Measurements from ENCODE around the gene CCNJL.

CCNJL gene

GRCh38 chr5:160297004-160297403 is 15.4 kb downstream of the CCNJL start:
- Mint-ChIP-seq H3K27me3 (peaks cover 56% of the 10 kb centered on the region), H3K9me3 (no peaks in the 10 kb centered on the region), H3K27ac (ENCODE audit: low read depth) (no peak overlapping the region), H3K4me3 (no peak overlapping the region), H3K4me1 (no peaks in the 10 kb centered on the region), H3K36me3 (ENCODE audit: insufficient read depth) (peaks cover 4% of the 10 kb centered on the region)
- DNase-seq (ENCODE audit: low spot score in 2 of 2) (no peak), ATAC-seq (replicated peaks; ENCODE audit: extremely low read depth, poor library complexity, severe bottlenecking) (no peak)

GRCh38 chr5:160296496-160296895 is 15.9 kb downstream of the CCNJL start:
- ATAC-seq (replicated peaks; ENCODE audit: extremely low read depth, poor library complexity, severe bottlenecking) (no peak), DNase-seq (ENCODE audit: low spot score in 2 of 2) (no peak)
- Mint-ChIP-seq H3K9me3 (no peaks in the 10 kb centered on the region), H3K27ac (ENCODE audit: low read depth) (no peak overlapping the region), H3K27me3 (peaks cover 56% of the 10 kb centered on the region), H3K4me1 (no peaks in the 10 kb centered on the region), H3K4me3 (no peak overlapping the region), H3K36me3 (ENCODE audit: insufficient read depth) (peaks cover 4% of the 10 kb centered on the region)

GRCh38 chr5:160293901-160294561 is 18.3 kb downstream of the CCNJL start:
- Mint-ChIP-seq H3K36me3 (ENCODE audit: insufficient read depth) (peaks cover 2% of the 10 kb centered on the region), H3K27ac (ENCODE audit: low read depth) (no peak overlapping the region), H3K27me3 (peaks cover 53% of the 10 kb centered on the region), H3K9me3 (no peaks in the 10 kb centered on the region), H3K4me1 (no peaks in the 10 kb centered on the region), H3K4me3 (no peak overlapping the region)
- ATAC-seq (replicated peaks; ENCODE audit: extremely low read depth, poor library complexity, severe bottlenecking) (no peak), DNase-seq (ENCODE audit: low spot score in 2 of 2) (no peak)

GRCh38 chr5:160293386-160293785 is 19.0 kb downstream of the CCNJL start:
- no peaks in the 10 kb centered on the region for H3K9me3 Mint-ChIP-seq
- peaks cover 53% of the 10 kb centered on the region for H3K27me3 Mint-ChIP-seq
- H3K36me3 Mint-ChIP-seq (ENCODE audit: insufficient read depth): peaks cover 2% of the 10 kb centered on the region
- no peak overlapping the region for H3K27ac Mint-ChIP-seq (ENCODE audit: low read depth)
- DNase-seq (ENCODE audit: low spot score in 2 of 2) (no peak), ATAC-seq (replicated peaks; ENCODE audit: extremely low read depth, poor library complexity, severe bottlenecking) (no peak)
- H3K4me1 Mint-ChIP-seq: no peaks in the 10 kb centered on the region
- no peak overlapping the region for H3K4me3 Mint-ChIP-seq

GRCh38 chr5:160291467-160291866 is 20.9 kb downstream of the CCNJL start:
- ATAC-seq (replicated peaks; ENCODE audit: extremely low read depth, poor library complexity, severe bottlenecking) (no peak), DNase-seq (ENCODE audit: low spot score in 2 of 2) (no peak)
- H3K9me3 Mint-ChIP-seq: no peaks in the 10 kb centered on the region
- peaks cover 2% of the 10 kb centered on the region for H3K36me3 Mint-ChIP-seq (ENCODE audit: insufficient read depth)
- H3K4me1 Mint-ChIP-seq: no peaks in the 10 kb centered on the region
- no peak overlapping the region for H3K27ac Mint-ChIP-seq (ENCODE audit: low read depth)
- peaks cover 50% of the 10 kb centered on the region for H3K27me3 Mint-ChIP-seq
- H3K4me3 Mint-ChIP-seq: no peak overlapping the region

- no peak overlapping the region for H3K27ac Mint-ChIP-seq (ENCODE audit: low read depth)
- H3K4me1 Mint-ChIP-seq: no peaks in the 10 kb centered on the region
- peaks cover 54% of the 10 kb centered on the region for H3K27me3 Mint-ChIP-seq
- no peak for DNase-seq (ENCODE audit: low spot score in 2 of 2)
- H3K36me3 Mint-ChIP-seq (ENCODE audit: insufficient read depth): peaks cover 2% of the 10 kb centered on the region
- no peak for ATAC-seq (replicated peaks; ENCODE audit: extremely low read depth, poor library complexity, severe bottlenecking)
- H3K9me3 Mint-ChIP-seq: no peaks in the 10 kb centered on the region
- H3K4me3 Mint-ChIP-seq: no peak overlapping the region
These were observed 21.6 kb downstream of the CCNJL start for GRCh38 chr5:160290751-160291150.

- no peaks in the 10 kb centered on the region for H3K36me3 Mint-ChIP-seq (ENCODE audit: insufficient read depth)
- no peak for DNase-seq (ENCODE audit: low spot score in 2 of 2)
- H3K27ac Mint-ChIP-seq (ENCODE audit: low read depth): no peak overlapping the region
- H3K27me3 Mint-ChIP-seq: peaks cover 59% of the 10 kb centered on the region
- ATAC-seq (replicated peaks; ENCODE audit: extremely low read depth, poor library complexity, severe bottlenecking): no peak
- H3K4me3 Mint-ChIP-seq: no peak overlapping the region
- H3K4me1 Mint-ChIP-seq: no peaks in the 10 kb centered on the region
- no peaks in the 10 kb centered on the region for H3K9me3 Mint-ChIP-seq
These were observed 22.6 kb downstream of the CCNJL start for GRCh38 chr5:160289721-160290120.

GRCh38 chr5:160289356-160289651 is 23.1 kb downstream of the CCNJL start:
- no peak overlapping the region for H3K4me3 Mint-ChIP-seq
- H3K9me3 Mint-ChIP-seq: no peaks in the 10 kb centered on the region
- no peak for DNase-seq (ENCODE audit: low spot score in 2 of 2)
- H3K4me1 Mint-ChIP-seq: no peaks in the 10 kb centered on the region
- no peak overlapping the region for H3K27ac Mint-ChIP-seq (ENCODE audit: low read depth)
- H3K36me3 Mint-ChIP-seq (ENCODE audit: insufficient read depth): no peaks in the 10 kb centered on the region
- H3K27me3 Mint-ChIP-seq: peaks cover 54% of the 10 kb centered on the region
- ATAC-seq (replicated peaks; ENCODE audit: extremely low read depth, poor library complexity, severe bottlenecking): no peak

GRCh38 chr5:160287378-160288051 is 24.8 kb downstream of the CCNJL start:
- no peaks in the 10 kb centered on the region for H3K4me1 Mint-ChIP-seq

GRCh38 chr5:160286947-160287346 is 25.4 kb downstream of the CCNJL start:
- no peak overlapping the region for H3K4me3 Mint-ChIP-seq
- ATAC-seq (replicated peaks; ENCODE audit: extremely low read depth, poor library complexity, severe bottlenecking) (no peak), DNase-seq (ENCODE audit: low spot score in 2 of 2) (no peak)
- no peaks in the 10 kb centered on the region for H3K36me3 Mint-ChIP-seq (ENCODE audit: insufficient read depth)
- peaks cover 52% of the 10 kb centered on the region for H3K27me3 Mint-ChIP-seq
- no peaks in the 10 kb centered on the region for H3K9me3 Mint-ChIP-seq
- H3K4me1 Mint-ChIP-seq: no peaks in the 10 kb centered on the region
- no peak overlapping the region for H3K27ac Mint-ChIP-seq (ENCODE audit: low read depth)

More at GRCh38 chr5:160287378-160288051, 24.8 kb downstream of the CCNJL start:
- Mint-ChIP-seq H3K4me3 (no peak overlapping the region), H3K27ac (ENCODE audit: low read depth) (no peak overlapping the region), H3K27me3 (peaks cover 52% of the 10 kb centered on the region), H3K36me3 (ENCODE audit: insufficient read depth) (no peaks in the 10 kb centered on the region), H3K9me3 (no peaks in the 10 kb centered on the region)
- DNase-seq (ENCODE audit: low spot score in 2 of 2): no peak
- no peak for ATAC-seq (replicated peaks; ENCODE audit: extremely low read depth, poor library complexity, severe bottlenecking)

GRCh38 chr5:160285316-160285715 is 27.0 kb downstream of the CCNJL start:
- DNase-seq (ENCODE audit: low spot score in 2 of 2): no peak
- Mint-ChIP-seq H3K4me1 (no peaks in the 10 kb centered on the region), H3K9me3 (no peaks in the 10 kb centered on the region), H3K27me3 (peaks cover 45% of the 10 kb centered on the region), H3K36me3 (ENCODE audit: insufficient read depth) (no peaks in the 10 kb centered on the region), H3K27ac (ENCODE audit: low read depth) (no peak overlapping the region), H3K4me3 (no peak overlapping the region)
- ATAC-seq (replicated peaks; ENCODE audit: extremely low read depth, poor library complexity, severe bottlenecking): no peak

- H3K9me3 Mint-ChIP-seq: no peaks in the 10 kb centered on the region
- DNase-seq (ENCODE audit: low spot score in 2 of 2) (no peak), ATAC-seq (replicated peaks; ENCODE audit: extremely low read depth, poor library complexity, severe bottlenecking) (no peak)
- no peaks in the 10 kb centered on the region for H3K36me3 Mint-ChIP-seq (ENCODE audit: insufficient read depth)
- no peak overlapping the region for H3K27ac Mint-ChIP-seq (ENCODE audit: low read depth)
- no peaks in the 10 kb centered on the region for H3K4me1 Mint-ChIP-seq
- peaks cover 39% of the 10 kb centered on the region for H3K27me3 Mint-ChIP-seq
- H3K4me3 Mint-ChIP-seq: no peak overlapping the region
These were observed 28.0 kb downstream of the CCNJL start for GRCh38 chr5:160284291-160284873.

GRCh38 chr5:160281275-160281674 is 31.1 kb downstream of the CCNJL start:
- DNase-seq (ENCODE audit: low spot score in 2 of 2) (no peak), ATAC-seq (replicated peaks; ENCODE audit: extremely low read depth, poor library complexity, severe bottlenecking) (no peak)
- Mint-ChIP-seq H3K9me3 (no peaks in the 10 kb centered on the region), H3K27ac (ENCODE audit: low read depth) (no peak overlapping the region), H3K27me3 (peaks cover 14% of the 10 kb centered on the region), H3K4me3 (no peak overlapping the region), H3K4me1 (no peaks in the 10 kb centered on the region), H3K36me3 (ENCODE audit: insufficient read depth) (no peaks in the 10 kb centered on the region)
